Activated naive CD8-positive, alpha-beta T cell treated with anti-CD3 and anti-CD28 coated beads for 36 hours (primary cell): ENCODE measurements around the gene C11orf24. TPM values are rescaled to one million over a fixed set of nuclear protein-coding genes. Genes with fewer than 3 reads are reported as not detected.
A peak's percentile ranks its signal among the peaks of the same experiment; 100 is the strongest.
"Not testable (repeated sequence)": the region's sequence is repeated elsewhere in the genome, so short reads cannot be mapped to it uniquely, and the experiment has no call there.

Source experiments
- DNase-seq: peaks from one replicate; pipeline ENCODE4 v3.0.0; 2021
- H3K27ac Mint-ChIP-seq: one replicate; pipeline ENCODE4 v1.8.0; 2022; ENCODE audit warnings: mild to moderate bottlenecking, moderate library complexity, mixed read lengths
- H3K27me3 Mint-ChIP-seq: one replicate; pipeline ENCODE4 v1.8.0; 2022; ENCODE audit warnings: mild to moderate bottlenecking, mixed read lengths
- H3K36me3 Mint-ChIP-seq: one replicate; pipeline ENCODE4 v1.8.0; 2021; ENCODE audit warnings: mild to moderate bottlenecking, mixed read lengths
- H3K4me1 Mint-ChIP-seq: one replicate; pipeline ENCODE4 v1.8.0; 2021; ENCODE audit warnings: mixed read lengths
- H3K4me3 Mint-ChIP-seq: one replicate; pipeline ENCODE4 v1.8.0; 2022; ENCODE audit warnings: mild to moderate bottlenecking, moderate library complexity, mixed read lengths
- H3K9me3 Mint-ChIP-seq: one replicate; pipeline ENCODE4 v1.8.0; 2022; ENCODE audit warnings: mixed read lengths
- total RNA-seq, 2 experiments: library from RNA; stranded (reverse); gene quantifications; one replicate each; pipeline ENCODE4 v1.2.3, GENCODE V29; 2021

The C11orf24 gene
- total RNA-seq, 2 experiments from 2014 or later, result 42.2 to 44.6 TPM

- no peak overlapping the region for H3K27ac Mint-ChIP-seq
- no peak overlapping the region for H3K4me3 Mint-ChIP-seq
- H3K9me3 Mint-ChIP-seq, result no peaks in the 10 kb centered on the region
- H3K4me1 Mint-ChIP-seq, result peaks cover 5% of the 10 kb centered on the region
- DNase-seq, result peak; percentile 86
- peaks cover 3% of the 10 kb centered on the region for H3K36me3 Mint-ChIP-seq
- H3K27me3 Mint-ChIP-seq, result peaks cover 2% of the 10 kb centered on the region
Observed at GRCh38 chr11:68257477-68258362, 14.1 kb downstream of the C11orf24 start.

- no peak for DNase-seq
- Mint-ChIP-seq H3K36me3 (no peaks in the 10 kb centered on the region), H3K9me3 (no peaks in the 10 kb centered on the region), H3K27me3 (peaks cover 2% of the 10 kb centered on the region), H3K4me1 (peaks cover 7% of the 10 kb centered on the region), H3K4me3 (no peak overlapping the region), H3K27ac (no peak overlapping the region)
Observed at GRCh38 chr11:68256331-68256741, 15.4 kb downstream of the C11orf24 start.

GRCh38 chr11:68255526-68255925 is 16.2 kb downstream of the C11orf24 start:
- no peaks in the 10 kb centered on the region for H3K36me3 Mint-ChIP-seq
- no peak overlapping the region for H3K4me3 Mint-ChIP-seq

GRCh38 chr11:68254421-68254820 is 17.4 kb downstream of the C11orf24 start:
- Mint-ChIP-seq H3K36me3 (peaks cover 3% of the 10 kb centered on the region), H3K4me1 (peaks cover 9% of the 10 kb centered on the region), H3K27ac (no peak overlapping the region), H3K4me3 (no peak overlapping the region), H3K27me3 (peaks cover 2% of the 10 kb centered on the region), H3K9me3 (peaks cover 7% of the 10 kb centered on the region)
- DNase-seq, result no peak

More at GRCh38 chr11:68255526-68255925, 16.2 kb downstream of the C11orf24 start:
- H3K9me3 Mint-ChIP-seq, result no peaks in the 10 kb centered on the region
- DNase-seq, result no peak
- peaks cover 2% of the 10 kb centered on the region for H3K27me3 Mint-ChIP-seq
- no peak overlapping the region for H3K27ac Mint-ChIP-seq
- peaks cover 9% of the 10 kb centered on the region for H3K4me1 Mint-ChIP-seq

GRCh38 chr11:68251765-68252164 is 20.0 kb downstream of the C11orf24 start:
- H3K4me1 Mint-ChIP-seq, result peaks cover 4% of the 10 kb centered on the region
- H3K27me3 Mint-ChIP-seq, result peaks cover 2% of the 10 kb centered on the region
- peaks cover 9% of the 10 kb centered on the region for H3K9me3 Mint-ChIP-seq
- H3K4me3 Mint-ChIP-seq, result no peak overlapping the region
- H3K36me3 Mint-ChIP-seq, result peaks cover 4% of the 10 kb centered on the region
- H3K27ac Mint-ChIP-seq, result no peak overlapping the region
- DNase-seq, result no peak

- H3K36me3 Mint-ChIP-seq, DNase-seq, H3K27me3 Mint-ChIP-seq, H3K4me1 Mint-ChIP-seq, H3K4me3 Mint-ChIP-seq, H3K27ac Mint-ChIP-seq, H3K9me3 Mint-ChIP-seq: not testable (repeated sequence)
Observed at GRCh38 chr11:68244912-68245311, 26.9 kb downstream of the C11orf24 start.

- H3K27me3 Mint-ChIP-seq, H3K4me1 Mint-ChIP-seq, DNase-seq, H3K36me3 Mint-ChIP-seq, H3K9me3 Mint-ChIP-seq, H3K27ac Mint-ChIP-seq, H3K4me3 Mint-ChIP-seq: not testable (repeated sequence)
Observed at GRCh38 chr11:68243847-68244246, 27.9 kb downstream of the C11orf24 start.

- Mint-ChIP-seq H3K4me3 (no peak overlapping the region), H3K27ac (no peak overlapping the region), H3K36me3 (peaks cover 2% of the 10 kb centered on the region), H3K9me3 (peaks cover 4% of the 10 kb centered on the region), H3K4me1 (no peaks in the 10 kb centered on the region), H3K27me3 (peaks cover 3% of the 10 kb centered on the region)
- DNase-seq, result no peak
Observed at GRCh38 chr11:68242616-68243015, 29.2 kb downstream of the C11orf24 start.

- H3K4me3 Mint-ChIP-seq, result no peak overlapping the region
Observed at GRCh38 chr11:68231621-68232020, 40.2 kb downstream of the C11orf24 start.

GRCh38 chr11:68229601-68230000 is 42.2 kb downstream of the C11orf24 start:
- peaks cover 11% of the 10 kb centered on the region for H3K9me3 Mint-ChIP-seq
- peaks cover 4% of the 10 kb centered on the region for H3K27me3 Mint-ChIP-seq
- no peak for DNase-seq
- H3K36me3 Mint-ChIP-seq, result peaks cover 3% of the 10 kb centered on the region
- H3K4me3 Mint-ChIP-seq, result no peak overlapping the region
- no peaks in the 10 kb centered on the region for H3K4me1 Mint-ChIP-seq
- no peak overlapping the region for H3K27ac Mint-ChIP-seq

More at GRCh38 chr11:68231621-68232020, 40.2 kb downstream of the C11orf24 start:
- DNase-seq, result no peak
- Mint-ChIP-seq H3K36me3 (peaks cover 3% of the 10 kb centered on the region), H3K4me1 (no peaks in the 10 kb centered on the region), H3K27me3 (peaks cover 4% of the 10 kb centered on the region), H3K9me3 (peaks cover 11% of the 10 kb centered on the region), H3K27ac (no peak overlapping the region)

- no peaks in the 10 kb centered on the region for H3K27me3 Mint-ChIP-seq
- peaks cover 11% of the 10 kb centered on the region for H3K9me3 Mint-ChIP-seq
- no peak for DNase-seq
- no peak overlapping the region for H3K27ac Mint-ChIP-seq
- no peak overlapping the region for H3K4me3 Mint-ChIP-seq
- peaks cover 3% of the 10 kb centered on the region for H3K36me3 Mint-ChIP-seq
- peaks cover 4% of the 10 kb centered on the region for H3K4me1 Mint-ChIP-seq
Observed at GRCh38 chr11:68226421-68226820, 45.4 kb downstream of the C11orf24 start.

GRCh38 chr11:68224606-68225005 is 47.2 kb downstream of the C11orf24 start:
- Mint-ChIP-seq H3K4me1 (peaks cover 4% of the 10 kb centered on the region), H3K27ac (no peak overlapping the region), H3K36me3 (peaks cover 3% of the 10 kb centered on the region), H3K4me3 (no peak overlapping the region), H3K27me3 (no peaks in the 10 kb centered on the region), H3K9me3 (peaks cover 8% of the 10 kb centered on the region)
- DNase-seq, result no peak

- Mint-ChIP-seq H3K27me3 (no peaks in the 10 kb centered on the region), H3K4me3 (no peak overlapping the region), H3K36me3 (no peaks in the 10 kb centered on the region), H3K4me1 (peaks cover 6% of the 10 kb centered on the region), H3K27ac (no peak overlapping the region), H3K9me3 (no peaks in the 10 kb centered on the region)
- no peak for DNase-seq
Observed at GRCh38 chr11:68223275-68223674, 48.5 kb downstream of the C11orf24 start.

- H3K4me1 Mint-ChIP-seq, result peaks cover 6% of the 10 kb centered on the region
- no peaks in the 10 kb centered on the region for H3K27me3 Mint-ChIP-seq
- H3K4me3 Mint-ChIP-seq, result no peak overlapping the region
- no peaks in the 10 kb centered on the region for H3K36me3 Mint-ChIP-seq
- no peaks in the 10 kb centered on the region for H3K9me3 Mint-ChIP-seq
- no peak for DNase-seq
- H3K27ac Mint-ChIP-seq, result no peak overlapping the region
Observed at GRCh38 chr11:68221406-68221805, 50.4 kb downstream of the C11orf24 start.

GRCh38 chr11:68216171-68216938 is 55.4 kb downstream of the C11orf24 start:
- Mint-ChIP-seq H3K27me3 (peaks cover 15% of the 10 kb centered on the region), H3K9me3 (no peaks in the 10 kb centered on the region), H3K4me3 (no peak overlapping the region), H3K4me1 (peaks cover 22% of the 10 kb centered on the region), H3K27ac (no peak overlapping the region), H3K36me3 (no peaks in the 10 kb centered on the region)
- no peak for DNase-seq
